VCaP (cell line): ENCODE data around the gene ANOS1.
"Not testable (repeated sequence)": the region's sequence is repeated elsewhere in the genome, so short reads cannot be mapped to it uniquely, and the experiment has no call there.

ENCODE experiments used
- H3K27ac ChIP-seq: fragments of 450-650 bp; 2 replicates; pipeline ENCODE4 v1.5.1; 2017
- CTCF ChIP-seq: fragments of 450-650 bp; conservative IDR thresholded peaks from 2 replicates; pipeline ENCODE4 v1.5.1; 2017; ENCODE audit warnings: mild to moderate bottlenecking, moderate library complexity

The ANOS1 gene

DNA sequence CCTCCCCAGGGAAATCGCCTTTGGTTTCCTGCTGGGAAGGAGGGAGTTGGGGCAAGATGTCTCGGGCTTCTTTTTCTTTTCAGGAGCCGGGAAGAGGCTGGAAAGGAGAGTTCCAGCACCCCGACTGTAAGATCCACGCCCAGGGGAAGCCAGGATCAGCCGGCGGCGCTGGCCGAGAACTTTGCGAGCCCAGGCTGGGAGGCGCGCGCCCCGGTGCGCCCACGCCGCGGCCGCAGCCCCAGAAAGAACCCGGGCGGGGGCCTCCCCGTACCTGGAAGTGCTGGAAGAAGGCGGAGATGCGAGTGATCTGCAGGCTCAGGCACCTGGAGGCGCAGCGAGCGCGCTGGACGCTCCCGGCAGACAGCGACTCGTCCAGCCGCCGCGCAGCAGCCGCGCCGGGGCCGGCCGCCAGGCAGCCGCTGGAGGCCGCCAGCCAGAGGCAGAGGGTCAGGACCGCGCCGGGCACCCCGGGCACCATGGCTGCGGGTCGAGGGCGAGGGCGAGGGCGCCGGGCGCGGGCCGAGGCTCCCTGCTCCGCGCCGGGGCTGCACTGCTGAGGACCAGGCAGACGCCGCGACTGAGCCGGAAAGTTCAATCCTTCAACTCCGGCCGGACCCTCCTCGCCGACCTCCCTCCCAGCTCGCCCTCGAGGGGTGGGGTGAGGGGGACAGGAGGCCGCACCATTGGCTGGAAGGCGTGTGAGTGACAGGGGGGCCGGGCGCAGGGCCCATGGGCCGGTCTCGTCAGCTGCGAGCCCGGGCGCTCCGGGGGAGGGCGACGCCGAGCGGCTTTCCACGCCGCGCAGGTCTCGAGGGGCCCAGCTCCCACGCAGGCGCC is at the start of gene ANOS1:
ANOS1 (minus strand) TSS at position 579 of the 837 bp plus-strand sequence; CDS start at position 478, 101 bp downstream.
- H3K27ac ChIP-seq = no peak within 1 kb of the TSS
- TF ChIP-seq CTCF = peak; percentile 27

DNA sequence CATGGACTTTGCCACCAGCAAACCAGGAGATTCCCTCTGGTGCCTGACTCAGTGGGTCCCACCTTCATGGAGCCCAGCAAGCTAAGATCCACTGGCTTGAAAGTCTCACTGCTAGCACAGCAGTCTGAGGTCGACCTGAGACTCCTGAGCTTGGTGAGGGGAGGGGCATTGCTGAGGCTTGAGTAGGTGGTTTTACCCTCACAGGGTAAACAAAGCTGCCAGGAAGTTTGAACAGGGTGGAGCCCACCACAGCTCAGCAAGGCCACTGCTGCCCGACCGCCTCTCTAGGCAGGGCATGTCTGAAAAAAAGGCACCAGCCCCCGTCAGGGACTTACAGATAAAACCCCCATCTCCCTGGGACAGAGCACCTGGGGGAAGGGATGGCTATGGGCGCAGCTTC is 41.2 kb upstream of the ANOS1 start:
- no peak overlapping the region for H3K27ac ChIP-seq
- TF ChIP-seq CTCF = no peak

DNA sequence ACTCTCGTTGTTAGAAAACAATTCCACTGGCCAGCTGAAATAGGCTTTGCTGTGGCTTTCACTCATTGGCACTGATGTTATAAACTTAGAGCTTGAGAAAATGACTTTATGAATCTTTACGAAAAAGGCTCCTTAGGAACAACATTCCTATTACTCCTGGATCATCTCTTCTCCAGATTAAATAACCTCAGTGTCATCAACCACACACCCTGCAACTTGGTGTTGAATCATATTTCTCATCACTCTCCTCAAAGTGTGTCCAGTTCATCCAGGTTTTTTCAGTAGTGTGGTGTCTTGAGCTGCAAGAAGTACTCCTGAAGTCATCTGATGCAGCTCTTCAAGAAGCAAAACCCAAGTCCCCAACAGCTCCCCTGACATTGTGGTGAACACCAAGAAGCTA is 28.1 kb upstream of the ANOS1 start:
- TF ChIP-seq CTCF = no peak
- H3K27ac ChIP-seq = no peak overlapping the region

DNA sequence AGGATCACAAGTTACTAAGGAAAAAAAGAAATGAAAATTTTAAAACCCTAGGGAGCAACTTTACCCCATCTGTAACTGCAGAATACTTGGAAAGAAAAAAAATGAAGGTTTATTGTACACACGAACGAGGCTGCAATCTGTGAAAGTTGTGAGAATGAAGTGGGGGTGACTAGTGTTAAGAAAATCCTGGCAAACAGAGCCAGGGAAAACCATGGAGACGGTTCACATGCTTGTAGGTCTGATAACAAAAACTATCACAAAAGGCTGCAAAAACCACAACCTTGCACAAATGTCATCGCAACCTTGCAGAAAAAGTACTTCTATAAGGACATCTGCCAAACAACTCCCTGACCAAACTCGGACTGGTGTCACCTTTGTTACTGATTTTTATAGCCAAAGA is 26.8 kb upstream of the ANOS1 start:
- not testable (repeated sequence) for H3K27ac ChIP-seq

GRCh38 chrX:8757609-8758389 is 25.9 kb upstream of the ANOS1 start:
- H3K27ac ChIP-seq = not testable (repeated sequence)

DNA sequence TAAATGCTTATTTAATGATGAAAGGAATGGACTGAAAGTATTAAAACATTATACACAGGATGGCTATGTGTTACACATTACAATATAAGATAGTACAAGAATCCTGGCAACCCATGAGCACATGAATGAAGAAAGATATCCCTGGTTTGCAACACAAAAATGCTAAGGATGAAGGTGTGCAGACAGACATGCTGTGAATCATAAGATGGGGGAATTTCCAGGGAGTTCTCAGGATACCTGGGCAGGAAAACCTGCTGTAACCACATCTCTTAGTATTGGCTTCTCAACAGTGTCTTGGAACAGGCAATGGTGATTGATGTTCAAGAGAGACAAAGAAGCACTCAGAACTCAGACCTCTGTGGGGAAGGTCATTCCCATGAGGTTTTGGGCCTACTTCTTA is 23.9 kb upstream of the ANOS1 start:
- H3K27ac ChIP-seq = no peak overlapping the region

GRCh38 chrX:8755116-8755515 is 23.2 kb upstream of the ANOS1 start:
- H3K27ac ChIP-seq = no peak overlapping the region
- TF ChIP-seq CTCF = peak; percentile 33

More for the DNA sequence above, 23.9 kb upstream of the ANOS1 start:
- no peak for TF ChIP-seq CTCF

DNA sequence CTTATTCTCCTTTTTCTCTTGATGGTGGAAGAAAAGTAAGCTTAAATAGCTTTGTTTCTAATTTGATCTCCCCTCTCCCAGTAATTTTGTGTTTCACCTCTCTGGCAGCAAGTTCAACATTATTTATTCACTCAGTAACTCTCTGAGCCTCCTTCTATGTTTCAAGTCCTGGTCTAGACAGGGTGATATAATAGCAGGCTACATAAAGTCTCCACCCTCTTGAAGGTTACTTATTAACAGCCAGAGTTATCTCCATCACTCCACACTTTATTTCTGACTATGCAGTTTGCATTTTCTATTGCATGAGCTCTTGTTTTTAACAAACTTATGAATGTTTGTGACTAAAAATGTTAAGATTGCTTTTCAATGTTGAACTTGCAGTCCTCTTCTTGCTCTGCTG is 17.8 kb upstream of the ANOS1 start:
- no peak overlapping the region for H3K27ac ChIP-seq
- TF ChIP-seq CTCF = no peak
